A673 (cell line): ENCODE data around the gene ADRB2. TPM values are rescaled to one million over a fixed set of nuclear protein-coding genes. Genes with fewer than 3 reads are reported as not detected.
A peak's percentile ranks its signal among the peaks of the same experiment; 100 is the strongest.

Experiments
- BruUV-seq: library from RNA; stranded (reverse); fragments of 400-500 nt; replicated peaks from 2 replicates; lab custom pipeline; 2021; lab: Mats Ljungman, UMichigan
- CTCF ChIA-PET: fragments of 300-600 bp; sonication (Branson Sonifier 250); formaldehyde crosslinking; loops from one replicate; lab custom pipeline; 2022; ENCODE audit warnings: antibody characterized with exemption; lab: Charles Lee
- POLR2A ChIA-PET: fragments of 300-600 bp; sonication (Branson Sonifier 250); formaldehyde crosslinking; loops from one replicate; lab custom pipeline; 2022; ENCODE audit warnings: antibody characterized with exemption; ENCODE audit not compliant: low non-redundant PET; lab: Charles Lee
- DNase-seq: peaks from one replicate; pipeline ENCODE4 v3.0.0-alpha.2; 2015; ENCODE audit warnings: low spot score
- H3K27ac ChIP-seq: fragments of 200-600 bp; sonication (generic); 2 replicates; pipeline ENCODE4 v1.5.1; 2016; ENCODE audit warnings: mixed run types, low read depth, mild to moderate bottlenecking, mixed read lengths, antibody characterized with exemption, low read length; ENCODE audit not compliant: poor library complexity, severe bottlenecking
- H3K27me3 ChIP-seq: fragments of 200-600 bp; sonication (generic); replicated peaks from 2 replicates; pipeline ENCODE4 v1.6.1; 2017; ENCODE audit warnings: mixed run types, low read depth, mild to moderate bottlenecking, mixed read lengths, antibody characterized with exemption, low read length; ENCODE audit not compliant: insufficient read depth, poor library complexity
- H3K36me3 ChIP-seq: fragments of 200-600 bp; sonication (generic); 2 replicates; pipeline ENCODE4 v1.6.1; 2016; ENCODE audit warnings: mixed run types, mild to moderate bottlenecking, mixed read lengths, antibody characterized with exemption, low read length; ENCODE audit not compliant: insufficient read depth, poor library complexity, severe bottlenecking
- H3K4me1 ChIP-seq: fragments of 200-600 bp; sonication (generic); 2 replicates; pipeline ENCODE4 v1.6.1; 2017; ENCODE audit warnings: mixed run types, mild to moderate bottlenecking, mixed read lengths, antibody characterized with exemption, low read length; ENCODE audit not compliant: insufficient read depth, poor library complexity, severe bottlenecking
- H3K4me3 ChIP-seq: fragments of 200-600 bp; sonication (generic); 2 replicates; pipeline ENCODE4 v1.5.1; 2016; ENCODE audit warnings: low read depth, mixed run types, mild to moderate bottlenecking, mixed read lengths, low read length; ENCODE audit not compliant: poor library complexity, severe bottlenecking
- H3K9me3 ChIP-seq: fragments of 200-600 bp; sonication (generic); 2 replicates; pipeline ENCODE4 v1.6.1; 2016; ENCODE audit warnings: mixed run types, low read depth, mild to moderate bottlenecking, mixed read lengths, antibody characterized with exemption, low read length; ENCODE audit not compliant: poor library complexity, severe bottlenecking
- EZH2 ChIP-seq: fragments of 200-600 bp; sonication (generic); IDR thresholded peaks from 2 replicates; pipeline ENCODE4 v1.6.1; 2017; ENCODE audit warnings: borderline replicate concordance, low read depth, mild to moderate bottlenecking, mixed read lengths, antibody characterized with exemption, low read length; ENCODE audit not compliant: poor library complexity, severe bottlenecking
- intact Hi-C: fragments of 100-400 bp; cut with micrococcal nuclease; formaldehyde crosslinking; loops from one replicate; pipeline ENCODE4 v1.10.0; 2022; ENCODE audit not compliant: unreplicated experiment
- total RNA-seq: library from RNA; stranded (reverse); gene quantifications from 2 replicates; pipeline ENCODE4 v1.2.3, GENCODE V29; 2021
- TF ChIP-seq, protein P1 (sequence below): fragments of 300-800, 200-600 bp; sonication (generic); conservative IDR thresholded peaks from 2 replicates; pipeline ENCODE4 v1.5.1; 2017; ENCODE audit warnings: low read depth, mild to moderate bottlenecking, antibody characterized with exemption, low read length, moderate library complexity, mixed read lengths

Gene ADRB2
- total RNA-seq, 1 experiment from 2014 or later = not detected

DNA sequence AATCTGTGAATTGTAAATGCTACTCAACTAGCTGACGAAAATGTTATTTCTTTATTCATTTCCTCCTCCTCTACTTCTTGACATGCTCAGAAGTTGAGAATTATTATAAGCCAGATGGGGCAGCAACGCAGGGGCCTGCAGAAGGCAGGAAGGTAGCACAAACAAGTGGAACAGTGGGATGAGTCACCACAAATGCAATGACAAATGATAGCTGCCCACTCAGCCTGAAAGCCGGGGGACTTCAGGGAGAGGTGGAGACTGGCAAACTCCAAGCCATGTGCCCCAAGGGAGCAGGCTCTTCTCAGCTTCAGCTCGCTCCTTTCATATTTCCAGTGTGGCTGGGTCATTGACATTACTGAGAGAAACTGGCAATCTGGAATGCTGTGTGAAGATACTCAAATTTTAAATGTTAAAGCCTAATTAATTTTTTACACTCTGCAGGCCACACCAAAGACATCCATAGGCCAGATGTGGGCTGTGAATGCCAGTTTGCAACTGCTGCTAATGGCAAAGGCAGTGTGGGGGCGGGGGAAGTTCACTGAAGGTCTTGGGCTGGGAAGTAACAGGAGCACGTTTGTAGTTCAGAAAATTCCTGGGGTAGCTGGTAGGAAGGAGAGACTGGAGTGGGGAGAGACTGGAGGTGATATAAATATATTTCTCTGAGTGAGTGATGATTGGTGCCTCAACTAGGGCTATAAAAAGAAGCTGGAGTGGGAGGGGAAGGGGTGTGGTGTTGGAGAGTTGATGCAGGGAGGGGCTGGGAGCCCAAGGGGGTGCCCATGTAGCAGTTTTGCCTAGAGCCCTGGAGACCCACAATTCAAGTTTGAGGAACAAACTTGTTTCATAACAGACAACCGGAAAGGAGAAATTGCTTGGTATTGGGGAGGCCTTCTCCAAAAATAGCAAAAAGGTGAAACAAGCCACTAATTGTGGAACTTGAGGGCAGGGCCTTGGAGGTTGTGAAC lies 20.8 kb upstream of the ADRB2 start:
- ChIA-PET POLR2A (no interaction called here), CTCF (no interaction called here)
- no peak for TF ChIP-seq EZH2
- TF ChIP-seq, protein P1, sequence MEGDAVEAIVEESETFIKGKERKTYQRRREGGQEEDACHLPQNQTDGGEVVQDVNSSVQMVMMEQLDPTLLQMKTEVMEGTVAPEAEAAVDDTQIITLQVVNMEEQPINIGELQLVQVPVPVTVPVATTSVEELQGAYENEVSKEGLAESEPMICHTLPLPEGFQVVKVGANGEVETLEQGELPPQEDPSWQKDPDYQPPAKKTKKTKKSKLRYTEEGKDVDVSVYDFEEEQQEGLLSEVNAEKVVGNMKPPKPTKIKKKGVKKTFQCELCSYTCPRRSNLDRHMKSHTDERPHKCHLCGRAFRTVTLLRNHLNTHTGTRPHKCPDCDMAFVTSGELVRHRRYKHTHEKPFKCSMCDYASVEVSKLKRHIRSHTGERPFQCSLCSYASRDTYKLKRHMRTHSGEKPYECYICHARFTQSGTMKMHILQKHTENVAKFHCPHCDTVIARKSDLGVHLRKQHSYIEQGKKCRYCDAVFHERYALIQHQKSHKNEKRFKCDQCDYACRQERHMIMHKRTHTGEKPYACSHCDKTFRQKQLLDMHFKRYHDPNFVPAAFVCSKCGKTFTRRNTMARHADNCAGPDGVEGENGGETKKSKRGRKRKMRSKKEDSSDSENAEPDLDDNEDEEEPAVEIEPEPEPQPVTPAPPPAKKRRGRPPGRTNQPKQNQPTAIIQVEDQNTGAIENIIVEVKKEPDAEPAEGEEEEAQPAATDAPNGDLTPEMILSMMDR = no peak
- intact Hi-C loops = no loop called here
- BruUV-seq = no TSS peak
- Histone ChIP-seq H3K27me3 (peaks cover 4% of the 10 kb centered on the region), H3K4me1 (peaks cover 16% of the 10 kb centered on the region), H3K9me3 (no peaks in the 10 kb centered on the region), H3K27ac (no peak overlapping the region), H3K4me3 (no peak overlapping the region), H3K36me3 (no peaks in the 10 kb centered on the region)
- DNase-seq = peak; percentile 48

DNA sequence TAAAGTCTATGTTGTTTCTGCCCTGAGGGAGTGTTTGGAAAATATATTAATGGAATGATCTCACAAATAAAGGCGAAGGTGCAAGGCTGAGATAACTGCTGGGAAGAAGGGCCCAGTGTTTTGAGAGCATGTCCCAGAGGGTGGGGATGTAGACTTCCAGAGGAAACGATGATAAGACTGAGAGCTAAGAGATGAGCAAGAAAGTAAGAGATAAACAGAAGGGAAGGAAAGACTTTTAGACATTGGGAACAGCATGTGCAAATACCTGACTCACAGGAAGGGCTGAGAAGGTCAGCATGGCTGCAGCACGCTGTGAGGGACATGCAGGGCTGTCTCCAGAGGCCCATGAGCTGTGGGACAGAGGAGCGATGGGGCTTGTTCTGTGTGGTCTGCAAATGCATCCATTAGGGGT lies 19.9 kb upstream of the ADRB2 start:
- intact Hi-C loops = no loop called here

DNA sequence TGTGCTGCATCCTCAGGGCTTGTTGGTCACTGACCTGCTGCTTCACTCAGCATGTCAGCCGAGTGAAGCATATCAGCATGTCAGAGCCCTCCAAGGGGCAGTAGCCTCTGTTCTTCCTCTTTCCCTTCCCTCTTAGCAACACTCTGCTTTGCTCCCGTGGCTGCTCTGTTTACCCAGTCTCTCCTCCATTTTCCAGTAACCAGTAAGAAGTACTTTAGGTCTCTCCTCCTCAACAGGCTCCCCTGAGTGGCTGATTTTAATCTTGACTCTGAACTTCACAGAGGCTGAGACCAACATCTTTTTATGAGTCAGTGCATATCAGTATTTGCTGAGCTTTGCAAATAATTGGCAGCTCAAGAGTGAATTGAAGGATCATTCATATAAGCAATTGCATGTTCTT lies 18.6 kb upstream of the ADRB2 start:
- CTCF ChIA-PET = no interaction called here
- Histone ChIP-seq H3K4me3 (no peak overlapping the region), H3K4me1 (peaks cover 16% of the 10 kb centered on the region), H3K27me3 (no peaks in the 10 kb centered on the region), H3K9me3 (no peaks in the 10 kb centered on the region), H3K36me3 (no peaks in the 10 kb centered on the region), H3K27ac (no peak overlapping the region)
- no peak for DNase-seq
- POLR2A ChIA-PET = no interaction called here
- BruUV-seq = no TSS peak
- intact Hi-C loops = no loop called here
- TF ChIP-seq, protein P1 = no peak
- TF ChIP-seq EZH2 = no peak

More for the DNA sequence above, 19.9 kb upstream of the ADRB2 start:
- ChIA-PET POLR2A (no interaction called here), CTCF (no interaction called here)
- Histone ChIP-seq H3K4me1 (peaks cover 16% of the 10 kb centered on the region), H3K9me3 (no peaks in the 10 kb centered on the region), H3K36me3 (no peaks in the 10 kb centered on the region), H3K27ac (no peak overlapping the region), H3K27me3 (no peaks in the 10 kb centered on the region), H3K4me3 (no peak overlapping the region)
- BruUV-seq = no TSS peak
- DNase-seq = no peak
- no peak for TF ChIP-seq EZH2
- TF ChIP-seq, protein P1 = no peak
